H1 (cell line): Measurements from ENCODE around the gene CTPS2. TPM values are rescaled to one million over a fixed set of nuclear protein-coding genes. Genes with fewer than 3 reads are reported as not detected.

Experiments used
- CTCF ChIA-PET: fragments of 300-600 bp; sonication (Branson Sonifier 250); formaldehyde crosslinking; loops from one replicate; lab custom pipeline; 2021; ENCODE audit not compliant: partially characterized antibody; lab: Charles Lee
- POLR2A ChIA-PET: fragments of 300-600 bp; sonication (Branson Sonifier 250); formaldehyde crosslinking; loops from one replicate; lab custom pipeline; 2021; ENCODE audit warnings: inconsistent platforms; ENCODE audit not compliant: partially characterized antibody; lab: Charles Lee
- DNase-seq, 2 experiments: peaks; one replicate each; pipeline versions ENCODE4 v3.0.0 to v3.0.0-alpha.2; 2010 to 2022; ENCODE audit warnings: low spot score in 2 of 2, low read depth in 1 of 2, mixed read lengths in 1 of 2
- FAIRE-seq: peaks from 2 replicates; lab custom pipeline; 2011; peaks lifted over from hg19 to GRCh38; lab: Jason Lieb, UNC
- H2AFZ ChIP-seq: 2 replicates; pipeline ENCODE4 v1.8.1; 2012; ENCODE audit warnings: low read length, inconsistent platforms
- H2AK5ac ChIP-seq: 2 replicates; pipeline ENCODE4 v1.6.1; 2013; ENCODE audit warnings: low read depth, low read length
- H2BK120ac ChIP-seq: replicated peaks from 2 replicates; pipeline ENCODE3; 2013; ENCODE audit warnings: low read depth, low read length, inconsistent platforms
- H2BK12ac ChIP-seq: 2 replicates; pipeline ENCODE4 v1.6.1; 2013; ENCODE audit warnings: low read depth, low read length
- H2BK15ac ChIP-seq: 2 replicates; pipeline ENCODE4 v1.6.1; 2013; ENCODE audit warnings: low read length
- H2BK20ac ChIP-seq: 2 replicates; pipeline ENCODE4 v1.6.1; 2013; ENCODE audit warnings: low read length
- H2BK5ac ChIP-seq: 2 replicates; pipeline ENCODE4 v1.6.1; 2013; ENCODE audit warnings: low read depth, low read length
- H3K14ac ChIP-seq: 2 replicates; pipeline ENCODE4 v1.6.1; 2013; ENCODE audit warnings: inconsistent platforms; ENCODE audit not compliant: insufficient read length
- H3K18ac ChIP-seq: 2 replicates; pipeline ENCODE4 v1.6.1; 2013; ENCODE audit warnings: low read length; ENCODE audit errors: extremely low read depth
- H3K23ac ChIP-seq: 2 replicates; pipeline ENCODE4 v1.6.1; 2013; ENCODE audit warnings: inconsistent platforms; ENCODE audit not compliant: insufficient read length
- H3K23me2 ChIP-seq: 2 replicates; pipeline ENCODE4 v1.6.1; 2013; ENCODE audit warnings: low read depth, low read length
- H3K27ac ChIP-seq: 2 replicates; pipeline ENCODE4 v1.6.1; 2011; ENCODE audit warnings: low read depth, low read length, inconsistent platforms
- H3K27me3 ChIP-seq, 4 experiments: replicated peaks in 1 of 4; 1 replicate in 1 of 4; 2 replicates in 3 of 4; pipeline versions ENCODE4 v1.6.1 to v1.8.1; 2011 to 2013; ENCODE audit warnings: low read length in 3 of 4, mild to moderate bottlenecking in 3 of 4, inconsistent platforms in 2 of 4, mixed read lengths in 2 of 4, moderate library complexity in 1 of 4; ENCODE audit not compliant: control insufficient read depth in 3 of 4, insufficient read depth in 3 of 4; ENCODE audit errors: extremely low read depth in 1 of 4
- H3K36me3 ChIP-seq, 4 experiments: 2 replicates each; pipeline versions ENCODE4 v1.6.1 to v1.8.1; 2011 to 2013; ENCODE audit warnings: mild to moderate bottlenecking in 4 of 4, low read length in 3 of 4, moderate library complexity in 2 of 4, control low read depth in 1 of 4, inconsistent platforms in 1 of 4; ENCODE audit not compliant: insufficient read depth in 4 of 4, control insufficient read depth in 2 of 4
- H3K4ac ChIP-seq: replicated peaks from 2 replicates; pipeline ENCODE3; 2013; ENCODE audit warnings: low read length, low read depth, mixed read lengths, inconsistent platforms; ENCODE audit not compliant: insufficient read length
- H3K4me1 ChIP-seq, 4 experiments: replicated peaks in 1 of 4; 1 replicate in 1 of 4; 2 replicates in 3 of 4; pipeline versions ENCODE4 v1.6.1 to v1.8.1; 2011 to 2013; ENCODE audit warnings: low read length in 3 of 4, inconsistent platforms in 2 of 4, mixed read lengths in 1 of 4; ENCODE audit not compliant: insufficient read depth in 4 of 4, control insufficient read depth in 3 of 4
- H3K4me2 ChIP-seq, 2 experiments: 2 replicates each; pipeline versions ENCODE4 v1.6.1 to v1.8.1; 2011 to 2013; ENCODE audit warnings: low read depth in 2 of 2, low read length in 2 of 2, control low read depth in 1 of 2, inconsistent platforms in 1 of 2, mild to moderate bottlenecking in 1 of 2; ENCODE audit not compliant: insufficient read depth in 1 of 2
- H3K4me3 ChIP-seq, 4 experiments: fragments of 200-600, 300-600 bp in 1 of 4; sonication (generic), shearing (Covaris generic), sonication (Bioruptor Twin) in 1 of 4; 2 replicates each; pipeline versions ENCODE4 v1.5.1 to v1.8.1; 2011 to 2016; ENCODE audit warnings: low read length in 4 of 4, low read depth in 3 of 4, control low read depth in 2 of 4, inconsistent platforms in 2 of 4, mild to moderate bottlenecking in 2 of 4, mixed read lengths in 1 of 4, moderate library complexity in 1 of 4; ENCODE audit not compliant: insufficient read depth in 2 of 4; ENCODE audit errors: extremely low read depth in 1 of 4
- H3K56ac ChIP-seq: replicated peaks from 2 replicates; pipeline ENCODE3; 2013; ENCODE audit warnings: low read depth, mild to moderate bottlenecking, mixed read lengths, low read length, inconsistent platforms; ENCODE audit not compliant: insufficient read length
- H3K79me1 ChIP-seq: 2 replicates; pipeline ENCODE4 v1.6.1; 2013; ENCODE audit warnings: low read depth, low read length, control low read depth
- H3K79me2 ChIP-seq, 2 experiments: 2 replicates each; pipeline versions ENCODE4 v1.6.1 to v1.8.1; 2012 to 2013; ENCODE audit warnings: low read length in 2 of 2, mild to moderate bottlenecking in 2 of 2, inconsistent platforms in 1 of 2; ENCODE audit not compliant: insufficient read depth in 2 of 2, control insufficient read depth in 1 of 2
- H3K9ac ChIP-seq, 4 experiments: replicated peaks in 1 of 4; 1 replicate in 1 of 4; 2 replicates in 3 of 4; pipeline versions ENCODE4 v1.6.1 to v1.8.1; 2011 to 2013; ENCODE audit warnings: low read depth in 3 of 4, low read length in 3 of 4, control low read depth in 2 of 4, mild to moderate bottlenecking in 2 of 4, moderate library complexity in 2 of 4, inconsistent platforms in 1 of 4; ENCODE audit errors: extremely low read depth in 1 of 4
- H3K9me3 ChIP-seq, 2 experiments: 2 replicates each; pipeline versions ENCODE4 v1.6.1 to v1.8.1; 2012 to 2013; ENCODE audit warnings: mild to moderate bottlenecking in 2 of 2, moderate library complexity in 2 of 2, control low read depth in 1 of 2, inconsistent platforms in 1 of 2, low read depth in 1 of 2, low read length in 1 of 2, mixed read lengths in 1 of 2; ENCODE audit not compliant: insufficient read depth in 2 of 2
- H4K20me1 ChIP-seq, 2 experiments: replicated peaks in 1 of 2; 2 replicates each; pipeline versions ENCODE3 to v1.8.1; 2011 to 2013; ENCODE audit warnings: inconsistent platforms in 2 of 2, low read length in 2 of 2, mild to moderate bottlenecking in 1 of 2; ENCODE audit not compliant: insufficient read depth in 2 of 2, control insufficient read depth in 1 of 2
- H4K5ac ChIP-seq: 2 replicates; pipeline ENCODE4 v1.6.1; 2013; ENCODE audit warnings: low read length, low read depth, mixed read lengths, inconsistent platforms; ENCODE audit not compliant: insufficient read length
- H4K8ac ChIP-seq: 2 replicates; pipeline ENCODE4 v1.8.0; 2013; ENCODE audit warnings: mild to moderate bottlenecking, moderate library complexity, low read length, inconsistent platforms; ENCODE audit not compliant: insufficient read depth; ENCODE audit errors: extremely low read depth
- H4K91ac ChIP-seq: replicated peaks from 2 replicates; pipeline ENCODE3; 2013; ENCODE audit warnings: low read length, mixed read lengths, inconsistent platforms; ENCODE audit not compliant: insufficient read length
- EP300 ChIP-seq, 2 experiments: IDR thresholded peaks; 1 replicate in 1 of 2; 2 replicates in 1 of 2; pipeline ENCODE4 v1.6.1; 2011 to 2012; ENCODE audit warnings: low read depth in 2 of 2, low read length in 2 of 2, mild to moderate bottlenecking in 2 of 2, borderline replicate concordance in 1 of 2, inconsistent platforms in 1 of 2, moderate library complexity in 1 of 2
- FOSL1 ChIP-seq: IDR thresholded peaks from 2 replicates; pipeline ENCODE4 v1.6.1; 2011; ENCODE audit warnings: mild to moderate bottlenecking, low read depth, low read length, moderate library complexity; ENCODE audit not compliant: insufficient read depth
- GTF2F1 ChIP-seq: IDR thresholded peaks from 2 replicates; pipeline ENCODE4 v1.6.1; 2012; ENCODE audit warnings: low read depth, low read length, improper control_type of control experiment, borderline replicate concordance
- HDAC6 ChIP-seq: IDR thresholded peaks from one replicate; pipeline ENCODE4 v1.7.1; 2012; ENCODE audit warnings: low read depth, mild to moderate bottlenecking, inconsistent platforms, low read length, moderate library complexity
- JUN ChIP-seq: IDR thresholded peaks from 2 replicates; pipeline ENCODE4 v1.6.1; 2011; ENCODE audit warnings: low read depth, mild to moderate bottlenecking, improper control_type of control experiment, low read length
- MAX ChIP-seq: IDR thresholded peaks from 2 replicates; pipeline ENCODE4 v1.6.1; 2012; ENCODE audit warnings: inconsistent platforms
- RNF2 ChIP-seq: fragments of 200-900, 300-1000 bp; sonication (generic); IDR thresholded peaks from 2 replicates; pipeline ENCODE4 v1.7.1; 2016; ENCODE audit warnings: borderline replicate concordance, low read depth, mild to moderate bottlenecking, antibody characterized with exemption, low read length; ENCODE audit not compliant: poor library complexity, severe bottlenecking; ENCODE audit errors: missing control alignments
- TBP ChIP-seq: IDR thresholded peaks from 2 replicates; pipeline ENCODE4 v1.6.1; 2011; ENCODE audit warnings: low read depth, low read length, improper control_type of control experiment
- TCF12 ChIP-seq: IDR thresholded peaks from 2 replicates; pipeline ENCODE4 v1.6.1; 2011; ENCODE audit warnings: low read depth, mild to moderate bottlenecking, low read length
- WGBS, 2 experiments: shearing (Covaris generic) in 1 of 2; methylation state at CpG; one replicate each; pipeline versions ENCODE4 v1.1.6 to v1.1.7; 2013 to 2015; ENCODE audit warnings: low lambda C conversion rate in 2 of 2, mixed read lengths in 2 of 2, inconsistent platforms in 1 of 2, low coverage in 1 of 2, missing lambda C conversion rate in 1 of 2; ENCODE audit not compliant: insufficient replicate concordance in 2 of 2, insufficient coverage in 1 of 2, insufficient read length in 1 of 2; ENCODE audit errors: extremely low coverage in 1 of 2, missing lambda C conversion rate in 1 of 2; 5-methylcytosine and 5-hydroxymethylcytosine counted together
- polyA plus RNA-seq, 7 experiments: library from polyadenylated mRNA; depleted of rRNA in 3 of 7; stranded (reverse) in 5 of 7; unstranded in 2 of 7; fragments of >200 nt in 5 of 7; fragments of 200-250 nt in 2 of 7; gene quantifications; 1 replicate in 5 of 7; 2 replicates in 1 of 7; 4 replicates in 1 of 7; pipeline versions ENCODE4 v1.2.1 to v1.2.3, GENCODE V29; 2011 to 2013; ENCODE audit warnings: missing spikeins in 2 of 7, mixed read lengths in 2 of 7
- total RNA-seq: library from RNA; stranded (reverse); fragmentation: NEBNext Ultra II Directional; extraction: Animal tissue kit (Norgen Biotek cat#: 25700); gene quantifications from 2 replicates; pipeline ENCODE4 v1.2.1, GENCODE V29; 2021

The CTPS2 gene
- total and polyA plus RNA-seq, 2 of the 8 experiments (the other 6 are each of a cell fraction or from before 2014, with no cell fraction given), result 17.1 to 34.0 TPM

- H4K20me1 ChIP-seq, result no peaks in the 10 kb centered on the region
- POLR2A ChIA-PET, result interaction anchor here (0.9 kb wide), 1 partner anchor 18 kb away, joined by 3 read pairs; the partner anchor contains the start of gene SYAP1
- no peak overlapping the region for H3K18ac ChIP-seq
- no peak overlapping the region for H3K4me2 ChIP-seq
- no peak overlapping the region for H3K27ac ChIP-seq
- CTCF ChIA-PET, result no interaction called here
- H3K23ac ChIP-seq, result no peak overlapping the region
- H3K9ac ChIP-seq, result no peak overlapping the region
- DNase-seq (no peak), FAIRE-seq (no peak)
- H4K91ac ChIP-seq, result no peak overlapping the region
- H2BK120ac ChIP-seq, result no peak overlapping the region
- H3K79me1 ChIP-seq, result no peaks in the 10 kb centered on the region
- H2AFZ ChIP-seq, result no peak overlapping the region
- no peak for TF ChIP-seq TBP
- no peak for TF ChIP-seq RNF2
- no peak for TF ChIP-seq GTF2F1
- TF ChIP-seq EP300 (IDR thresholded peaks at IDR 0.05; ENCODE audit: borderline replicate concordance in 1 of 2, low read depth in 2 of 2, low read length in 2 of 2), result no peak
- TF ChIP-seq FOSL1, result no peak
- no peak for TF ChIP-seq TCF12
- no peak for TF ChIP-seq HDAC6
- no peak for TF ChIP-seq JUN
- TF ChIP-seq MAX, result no peak
- no peak overlapping the region for H3K14ac ChIP-seq
- no peak overlapping the region for H2AK5ac ChIP-seq
- no peak overlapping the region for H3K56ac ChIP-seq
- no peaks in the 10 kb centered on the region for H3K79me2 ChIP-seq
- H3K4ac ChIP-seq, result no peak overlapping the region
- H3K36me3 ChIP-seq, result peaks cover 0 to 31% (median 16%) of the 10 kb centered on the region in 4 experiments; a peak in 5 of 8 replicates
- H3K4me3 ChIP-seq, result no peak overlapping the region
- H2BK5ac ChIP-seq, result no peak overlapping the region
- no peaks in the 10 kb centered on the region for H3K4me1 ChIP-seq
- no peak overlapping the region for H2BK12ac ChIP-seq
- no peaks in the 10 kb centered on the region for H3K23me2 ChIP-seq
- no peak overlapping the region for H4K8ac ChIP-seq
- no peaks in the 10 kb centered on the region for H3K27me3 ChIP-seq
- WGBS, 2 experiments, result 96% methylated on average over 4 of the region's 5 CpGs; no CpG with 5 or more reads in 1 of the 2 experiments
- H2BK20ac ChIP-seq, result no peak overlapping the region
- no peaks in the 10 kb centered on the region for H3K9me3 ChIP-seq
- no peak overlapping the region for H2BK15ac ChIP-seq
- no peak overlapping the region for H4K5ac ChIP-seq
Measured at GRCh38 chrX:16737024-16737423, 24.6 kb upstream of the CTPS2 start.
